ENCODE data around the gene MRPL57. TPM values are rescaled to one million over a fixed set of nuclear protein-coding genes. Genes with fewer than 3 reads are reported as not detected.
A peak's percentile ranks its signal among the peaks of the same experiment; 100 is the strongest.
"Not testable (repeated sequence)": the region's sequence is repeated elsewhere in the genome, so short reads cannot be mapped to it uniquely, and the experiment has no call there.

Gene MRPL57
- total RNA-seq, 1 donor from 2014 or later: 14.0 TPM

GRCh38 chr13:21171420-21171819, 5.0 kb upstream of the MRPL57 start:
- Mint-ChIP-seq H3K36me3 (ENCODE audit: low read depth, unreplicated experiment) (no peaks in the 10 kb centered on the region), H3K27ac (ENCODE audit: unreplicated experiment) (no peak overlapping the region), H3K9me3 (ENCODE audit: unreplicated experiment) (no peaks in the 10 kb centered on the region), H3K4me1 (ENCODE audit: unreplicated experiment) (no peaks in the 10 kb centered on the region), H3K4me3 (ENCODE audit: unreplicated experiment) (no peak overlapping the region), H3K27me3 (ENCODE audit: unreplicated experiment) (no peaks in the 10 kb centered on the region)
- TF ChIP-seq CTCF (IDR thresholded peaks at IDR 0.05; ENCODE audit: unreplicated experiment): no peak
- DNase-seq (ENCODE audit: low spot score): no peak

- not testable (repeated sequence) for H3K4me3 Mint-ChIP-seq (ENCODE audit: unreplicated experiment); H3K9me3 Mint-ChIP-seq (ENCODE audit: unreplicated experiment); H3K27ac Mint-ChIP-seq (ENCODE audit: unreplicated experiment); DNase-seq (ENCODE audit: low spot score); H3K4me1 Mint-ChIP-seq (ENCODE audit: unreplicated experiment); H3K36me3 Mint-ChIP-seq (ENCODE audit: low read depth, unreplicated experiment); H3K27me3 Mint-ChIP-seq (ENCODE audit: unreplicated experiment)
These were observed 2.7 kb upstream of the MRPL57 start for GRCh38 chr13:21173767-21174166.

- Mint-ChIP-seq H3K36me3 (ENCODE audit: low read depth, unreplicated experiment) (peaks cover 5% of the 10 kb centered on the region), H3K27me3 (ENCODE audit: unreplicated experiment) (no peaks in the 10 kb centered on the region), H3K9me3 (ENCODE audit: unreplicated experiment) (no peaks in the 10 kb centered on the region), H3K27ac (ENCODE audit: unreplicated experiment) (peak overlapping the region; percentile 24), H3K4me1 (ENCODE audit: unreplicated experiment) (peaks cover 5% of the 10 kb centered on the region), H3K4me3 (ENCODE audit: unreplicated experiment) (peak overlapping the region; percentile 94)
- no peak for DNase-seq (ENCODE audit: low spot score)
- TF ChIP-seq CTCF (IDR thresholded peaks at IDR 0.05; ENCODE audit: unreplicated experiment): no peak
These were observed 723 bp upstream of the MRPL57 start for GRCh38 chr13:21175656-21176214.

GRCh38 chr13:21176982-21177284, 475 bp downstream of the MRPL57 start:
- Mint-ChIP-seq H3K9me3 (ENCODE audit: unreplicated experiment) (no peaks in the 10 kb centered on the region), H3K27me3 (ENCODE audit: unreplicated experiment) (no peaks in the 10 kb centered on the region), H3K36me3 (ENCODE audit: low read depth, unreplicated experiment) (peaks cover 5% of the 10 kb centered on the region), H3K27ac (ENCODE audit: unreplicated experiment) (peak overlapping the region; percentile 80), H3K4me3 (ENCODE audit: unreplicated experiment) (peak overlapping the region; percentile 94), H3K4me1 (ENCODE audit: unreplicated experiment) (peaks cover 5% of the 10 kb centered on the region)
- TF ChIP-seq CTCF (IDR thresholded peaks at IDR 0.05; ENCODE audit: unreplicated experiment): no peak
- DNase-seq (ENCODE audit: low spot score): no peak

- no peaks in the 10 kb centered on the region for H3K9me3 Mint-ChIP-seq (ENCODE audit: unreplicated experiment)
- H3K27me3 Mint-ChIP-seq (ENCODE audit: unreplicated experiment): no peaks in the 10 kb centered on the region
- H3K4me1 Mint-ChIP-seq (ENCODE audit: unreplicated experiment): peaks cover 5% of the 10 kb centered on the region
- H3K4me3 Mint-ChIP-seq (ENCODE audit: unreplicated experiment): no peak overlapping the region
- no peak for TF ChIP-seq CTCF (IDR thresholded peaks at IDR 0.05; ENCODE audit: unreplicated experiment)
- no peak for DNase-seq (ENCODE audit: low spot score)
- no peak overlapping the region for H3K27ac Mint-ChIP-seq (ENCODE audit: unreplicated experiment)
- H3K36me3 Mint-ChIP-seq (ENCODE audit: low read depth, unreplicated experiment): peaks cover 5% of the 10 kb centered on the region
These were observed 5.2 kb downstream of the MRPL57 start for GRCh38 chr13:21181671-21182070.

GRCh38 chr13:21186410-21186809, 10.0 kb downstream of the MRPL57 start:
- DNase-seq (ENCODE audit: low spot score); H3K36me3 Mint-ChIP-seq (ENCODE audit: low read depth, unreplicated experiment); H3K27ac Mint-ChIP-seq (ENCODE audit: unreplicated experiment); H3K4me3 Mint-ChIP-seq (ENCODE audit: unreplicated experiment); H3K4me1 Mint-ChIP-seq (ENCODE audit: unreplicated experiment); H3K9me3 Mint-ChIP-seq (ENCODE audit: unreplicated experiment); H3K27me3 Mint-ChIP-seq (ENCODE audit: unreplicated experiment): not testable (repeated sequence)

- not testable (repeated sequence) for H3K4me1 Mint-ChIP-seq (ENCODE audit: unreplicated experiment); H3K27ac Mint-ChIP-seq (ENCODE audit: unreplicated experiment); H3K4me3 Mint-ChIP-seq (ENCODE audit: unreplicated experiment); H3K36me3 Mint-ChIP-seq (ENCODE audit: low read depth, unreplicated experiment); H3K27me3 Mint-ChIP-seq (ENCODE audit: unreplicated experiment); DNase-seq (ENCODE audit: low spot score); H3K9me3 Mint-ChIP-seq (ENCODE audit: unreplicated experiment)
These were observed 18.3 kb downstream of the MRPL57 start for GRCh38 chr13:21194756-21195155.

GRCh38 chr13:21197606-21198225, 21.3 kb downstream of the MRPL57 start:
- peaks cover 11% of the 10 kb centered on the region for H3K36me3 Mint-ChIP-seq (ENCODE audit: low read depth, unreplicated experiment)
- H3K9me3 Mint-ChIP-seq (ENCODE audit: unreplicated experiment); H3K27me3 Mint-ChIP-seq (ENCODE audit: unreplicated experiment); H3K4me1 Mint-ChIP-seq (ENCODE audit: unreplicated experiment); H3K27ac Mint-ChIP-seq (ENCODE audit: unreplicated experiment); DNase-seq (ENCODE audit: low spot score); H3K4me3 Mint-ChIP-seq (ENCODE audit: unreplicated experiment): not testable (repeated sequence)

GRCh38 chr13:21198391-21198790, 21.9 kb downstream of the MRPL57 start:
- H3K36me3 Mint-ChIP-seq (ENCODE audit: low read depth, unreplicated experiment): peaks cover 11% of the 10 kb centered on the region
- not testable (repeated sequence) for DNase-seq (ENCODE audit: low spot score); H3K9me3 Mint-ChIP-seq (ENCODE audit: unreplicated experiment); H3K27ac Mint-ChIP-seq (ENCODE audit: unreplicated experiment); H3K4me3 Mint-ChIP-seq (ENCODE audit: unreplicated experiment); H3K27me3 Mint-ChIP-seq (ENCODE audit: unreplicated experiment); H3K4me1 Mint-ChIP-seq (ENCODE audit: unreplicated experiment)
